Measurements from ENCODE around the gene MFSD2A. TPM values are rescaled to one million over a fixed set of nuclear protein-coding genes. Genes with fewer than 3 reads are reported as not detected.
"Not testable (repeated sequence)": the region's sequence is repeated elsewhere in the genome, so short reads cannot be mapped to it uniquely, and the experiment has no call there.

Gene MFSD2A
- total and polyA plus RNA-seq, 4 experiments from 2014 or later = 0.38 to 0.70 (median 0.43) TPM

DNA sequence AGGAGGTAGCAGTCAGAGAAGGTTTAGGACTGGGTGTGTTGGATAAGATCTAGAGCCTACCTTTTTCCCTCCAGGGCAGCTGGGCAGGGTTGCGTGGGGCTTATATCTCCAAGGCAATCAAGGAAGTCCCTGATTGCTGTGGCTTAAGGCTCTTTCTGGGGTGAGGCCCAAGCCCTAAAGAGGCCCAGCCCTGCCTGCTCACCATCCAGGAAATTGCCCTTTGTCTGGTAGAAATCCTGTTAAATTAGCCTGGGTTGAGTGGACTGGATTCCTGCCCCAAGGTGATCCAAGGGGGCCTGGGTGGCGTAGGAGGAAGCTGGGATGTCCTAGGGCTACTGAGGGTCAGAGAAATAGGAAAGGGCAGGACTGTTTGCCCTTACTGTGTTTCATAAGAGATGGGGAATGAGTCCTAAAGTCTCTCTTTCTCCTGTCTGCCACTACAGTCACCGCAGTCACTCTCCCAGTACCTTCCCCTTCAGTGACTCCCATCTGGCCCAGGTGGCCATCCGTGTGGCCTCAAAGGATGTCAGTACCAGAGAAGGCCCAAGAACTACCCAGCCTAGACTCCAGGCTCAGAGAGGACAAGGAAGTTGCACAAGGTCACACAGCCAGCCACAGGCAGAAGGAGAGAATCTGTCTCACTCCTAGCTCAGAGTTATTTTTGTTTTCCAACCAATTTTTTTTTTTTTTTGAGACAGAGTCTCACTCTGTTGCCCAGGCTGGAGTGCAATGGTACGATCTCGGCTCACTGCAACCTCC is 25.8 kb downstream of the MFSD2A start:
- peak overlapping the region in 1 of 7 donors; percentile 75 for H3K27ac Mint-ChIP-seq
- POLR2A ChIA-PET (ENCODE audit: partially characterized antibody) = no interaction called here
- CTCF ChIA-PET (ENCODE audit: partially characterized antibody) = interaction anchor here (1.7 to 3.7 kb wide), 2 partner anchors 8 to 61 kb away, joined by 4 to 14 read pairs; no protein-coding TSS in a partner anchor
- no peaks in the 10 kb centered on the region for H3K27me3 ChIP-seq (ENCODE audit: insufficient read depth, low read length)
- H3K4me1 Mint-ChIP-seq = peaks cover 0 to 1% (median 0%) of the 10 kb centered on the region in 4 donors
- H3K4me3 Mint-ChIP-seq = no peak overlapping the region
- H3K27me3 Mint-ChIP-seq = no peaks in the 10 kb centered on the region
- H3K9me3 ChIP-seq (ENCODE audit: control insufficient read depth in 1 of 2, low read length in 2 of 2) = no peaks in the 10 kb centered on the region
- no peaks in the 10 kb centered on the region for H3K4me1 ChIP-seq (ENCODE audit: insufficient read depth, low read length)
- no peaks in the 10 kb centered on the region for H3K36me3 Mint-ChIP-seq
- intact Hi-C loops (cut with micrococcal nuclease) = no loop called here
- no peak for DNase-seq
- H3K36me3 ChIP-seq (ENCODE audit: insufficient read depth, low read length) = no peaks in the 10 kb centered on the region
- no peak overlapping the region for H3K27ac ChIP-seq (ENCODE audit: low read depth, low read length)
- H3K4me3 ChIP-seq (ENCODE audit: low read length in 2 of 2) = no peak overlapping the region
- no peaks in the 10 kb centered on the region for H3K9me3 Mint-ChIP-seq

DNA sequence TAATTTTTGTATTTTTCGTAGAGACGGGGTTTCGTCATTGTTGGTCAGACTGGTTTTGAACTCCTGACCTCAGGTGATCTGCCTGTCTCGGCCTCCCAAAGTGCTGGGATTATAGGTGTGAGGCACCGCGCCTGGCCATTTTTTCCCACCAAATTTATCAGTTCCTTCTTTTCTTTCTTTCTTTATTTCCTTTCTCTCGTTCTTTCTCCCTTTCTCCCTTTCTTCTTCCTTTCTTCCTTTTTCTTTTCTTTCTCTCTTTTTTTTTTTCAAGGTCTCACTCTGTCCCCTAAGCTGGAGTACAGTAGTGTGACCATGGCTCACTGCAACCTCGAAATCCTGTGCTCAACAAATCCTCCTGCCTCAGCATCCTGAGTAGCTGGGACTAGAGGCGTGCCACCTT is 26.4 kb downstream of the MFSD2A start:
- POLR2A ChIA-PET (ENCODE audit: partially characterized antibody) = no interaction called here
- no peaks in the 10 kb centered on the region for H3K36me3 ChIP-seq (ENCODE audit: insufficient read depth, low read length)
- no peaks in the 10 kb centered on the region for H3K27me3 ChIP-seq (ENCODE audit: insufficient read depth, low read length)
- no peak overlapping the region for H3K27ac ChIP-seq (ENCODE audit: low read depth, low read length)
- H3K9me3 Mint-ChIP-seq = no peaks in the 10 kb centered on the region
- H3K4me3 Mint-ChIP-seq = no peak overlapping the region
- peak overlapping the region in 1 of 7 donors; percentile 60 for H3K27ac Mint-ChIP-seq
- peaks cover 0 to 1% (median 0%) of the 10 kb centered on the region in 4 donors for H3K4me1 Mint-ChIP-seq
- intact Hi-C loops (cut with micrococcal nuclease) = no loop called here
- H3K36me3 Mint-ChIP-seq = no peaks in the 10 kb centered on the region
- H3K27me3 Mint-ChIP-seq = no peaks in the 10 kb centered on the region
- no peaks in the 10 kb centered on the region for H3K9me3 ChIP-seq (ENCODE audit: control insufficient read depth in 1 of 2, low read length in 2 of 2)
- no peak for DNase-seq
- CTCF ChIA-PET (ENCODE audit: partially characterized antibody) = interaction anchor here (0.8 to 3.7 kb wide), 3 partner anchors 8 to 164 kb away, joined by 3 to 14 read pairs (median 4); no protein-coding TSS in a partner anchor
- H3K4me3 ChIP-seq (ENCODE audit: low read length in 2 of 2) = no peak overlapping the region
- no peaks in the 10 kb centered on the region for H3K4me1 ChIP-seq (ENCODE audit: insufficient read depth, low read length)

DNA sequence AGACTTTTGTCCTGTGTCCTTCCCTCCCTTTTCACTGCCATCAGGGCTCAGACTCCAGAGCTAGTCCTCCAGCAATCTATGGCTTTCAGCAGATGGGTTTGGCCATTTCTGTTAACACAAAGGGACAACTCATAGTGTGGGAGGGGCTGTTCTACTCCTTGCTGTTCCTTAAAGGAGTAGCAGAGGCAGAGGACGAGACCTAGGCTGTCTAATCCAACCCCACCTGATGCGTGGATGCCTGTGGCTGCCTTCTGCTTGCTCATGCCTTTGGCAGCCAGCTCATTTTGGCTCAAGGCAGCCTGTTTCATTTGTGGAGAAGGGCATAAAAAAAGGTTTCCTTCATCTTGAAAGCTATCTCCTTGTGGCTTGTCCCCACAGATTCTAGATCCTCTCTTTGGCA is 27.0 kb downstream of the MFSD2A start:
- Histone ChIP-seq H3K27me3 (ENCODE audit: insufficient read depth, low read length) (no peaks in the 10 kb centered on the region), H3K27ac (ENCODE audit: low read depth, low read length) (no peak overlapping the region), H3K4me3 (ENCODE audit: low read length in 2 of 2) (no peak overlapping the region), H3K9me3 (ENCODE audit: control insufficient read depth in 1 of 2, low read length in 2 of 2) (no peaks in the 10 kb centered on the region), H3K36me3 (ENCODE audit: insufficient read depth, low read length) (no peaks in the 10 kb centered on the region), H3K4me1 (ENCODE audit: insufficient read depth, low read length) (no peaks in the 10 kb centered on the region)
- Mint-ChIP-seq H3K4me3 (no peak overlapping the region), H3K36me3 (no peaks in the 10 kb centered on the region), H3K27ac (peak overlapping the region in 1 of 7 donors; percentile 60), H3K4me1 (peaks cover 0 to 1% (median 0%) of the 10 kb centered on the region in 4 donors), H3K27me3 (peaks cover 0 to 1% of the 10 kb centered on the region in 2 donors), H3K9me3 (no peaks in the 10 kb centered on the region)
- intact Hi-C loops (cut with micrococcal nuclease) = no loop called here
- no peak for DNase-seq
- CTCF ChIA-PET (ENCODE audit: partially characterized antibody) = interaction anchor here (0.8 to 3.7 kb wide), 3 partner anchors 9 to 164 kb away, joined by 3 to 14 read pairs (median 4); no protein-coding TSS in a partner anchor
- POLR2A ChIA-PET (ENCODE audit: partially characterized antibody) = no interaction called here

DNA sequence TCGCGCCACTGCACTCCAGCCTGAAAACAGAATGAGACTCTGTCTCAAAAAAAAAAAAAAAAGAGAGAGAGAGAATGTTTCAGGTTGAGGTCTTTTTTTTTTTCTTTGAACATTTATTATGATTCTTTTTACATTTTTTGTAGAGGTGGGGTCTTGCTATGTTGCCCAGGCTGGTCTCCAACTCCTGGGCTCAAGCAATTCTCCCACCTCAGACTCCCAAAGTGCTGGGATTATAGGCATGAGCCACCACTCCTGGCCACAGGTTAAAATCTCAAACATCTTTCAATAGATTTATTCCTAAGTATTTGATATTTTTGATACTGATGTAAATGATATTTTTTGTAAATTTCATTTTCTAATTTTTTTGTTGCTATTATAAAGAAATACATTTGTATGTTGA is 29.5 kb downstream of the MFSD2A start:
- POLR2A ChIA-PET (ENCODE audit: partially characterized antibody) = interaction anchor here (1.0 kb wide), 1 partner anchor 47 kb away, joined by 4 read pairs; no protein-coding TSS in a partner anchor
- CTCF ChIA-PET (ENCODE audit: partially characterized antibody) = interaction anchor here (2.0 kb wide), 1 partner anchor 10 kb away, joined by 8 read pairs; no protein-coding TSS in a partner anchor

DNA sequence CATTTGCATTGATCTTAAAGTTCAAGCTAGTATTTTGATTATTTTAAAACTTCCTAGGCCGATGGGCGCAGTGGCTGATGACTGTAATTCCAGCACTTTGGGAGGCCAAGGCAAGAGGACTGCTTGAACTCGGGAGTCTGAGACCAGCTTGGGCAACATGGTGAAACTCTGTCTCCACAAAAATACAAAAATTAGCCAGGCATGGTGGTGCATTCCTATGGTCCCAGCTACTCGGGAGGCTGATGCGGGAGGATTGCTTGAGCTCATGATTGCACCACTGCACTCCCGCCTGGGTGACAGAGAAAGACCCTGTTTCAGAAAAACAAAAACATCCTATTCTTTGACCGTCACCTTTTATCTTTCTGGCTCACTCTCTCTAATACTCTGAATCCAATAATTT is 30.0 kb downstream of the MFSD2A start:
- H3K4me1 ChIP-seq (ENCODE audit: insufficient read depth, low read length) = no peaks in the 10 kb centered on the region
- DNase-seq = no peak
- Mint-ChIP-seq H3K4me1 (peaks cover 0 to 1% (median 0%) of the 10 kb centered on the region in 4 donors), H3K9me3 (no peaks in the 10 kb centered on the region), H3K4me3 (no peak overlapping the region), H3K27me3 (peaks cover 0 to 1% of the 10 kb centered on the region in 2 donors), H3K27ac (no peak overlapping the region), H3K36me3 (no peaks in the 10 kb centered on the region)
- H3K9me3 ChIP-seq (ENCODE audit: control insufficient read depth in 1 of 2, low read length in 2 of 2) = no peaks in the 10 kb centered on the region
- POLR2A ChIA-PET (ENCODE audit: partially characterized antibody) = interaction anchor here (1.0 kb wide), 1 partner anchor 47 kb away, joined by 4 read pairs; no protein-coding TSS in a partner anchor
- no peaks in the 10 kb centered on the region for H3K36me3 ChIP-seq (ENCODE audit: insufficient read depth, low read length)
- no peak overlapping the region for H3K4me3 ChIP-seq (ENCODE audit: low read length in 2 of 2)
- intact Hi-C loops (cut with micrococcal nuclease) = no loop called here
- H3K27ac ChIP-seq (ENCODE audit: low read depth, low read length) = no peak overlapping the region
- H3K27me3 ChIP-seq (ENCODE audit: insufficient read depth, low read length) = no peaks in the 10 kb centered on the region
- CTCF ChIA-PET (ENCODE audit: partially characterized antibody) = interaction anchor here (2.0 kb wide), 1 partner anchor 11 kb away, joined by 8 read pairs; no protein-coding TSS in a partner anchor

More for the DNA sequence above, 29.5 kb downstream of the MFSD2A start:
- H3K4me3 ChIP-seq (ENCODE audit: low read length in 2 of 2); H3K36me3 Mint-ChIP-seq; H3K27me3 ChIP-seq (ENCODE audit: insufficient read depth, low read length); H3K9me3 ChIP-seq (ENCODE audit: control insufficient read depth in 1 of 2, low read length in 2 of 2); H3K27ac ChIP-seq (ENCODE audit: low read depth, low read length); H3K36me3 ChIP-seq (ENCODE audit: insufficient read depth, low read length); H3K9me3 Mint-ChIP-seq; DNase-seq; H3K27ac Mint-ChIP-seq; H3K4me3 Mint-ChIP-seq; intact Hi-C loops (cut with micrococcal nuclease); H3K4me1 Mint-ChIP-seq; H3K27me3 Mint-ChIP-seq; H3K4me1 ChIP-seq (ENCODE audit: insufficient read depth, low read length): not testable (repeated sequence)

DNA sequence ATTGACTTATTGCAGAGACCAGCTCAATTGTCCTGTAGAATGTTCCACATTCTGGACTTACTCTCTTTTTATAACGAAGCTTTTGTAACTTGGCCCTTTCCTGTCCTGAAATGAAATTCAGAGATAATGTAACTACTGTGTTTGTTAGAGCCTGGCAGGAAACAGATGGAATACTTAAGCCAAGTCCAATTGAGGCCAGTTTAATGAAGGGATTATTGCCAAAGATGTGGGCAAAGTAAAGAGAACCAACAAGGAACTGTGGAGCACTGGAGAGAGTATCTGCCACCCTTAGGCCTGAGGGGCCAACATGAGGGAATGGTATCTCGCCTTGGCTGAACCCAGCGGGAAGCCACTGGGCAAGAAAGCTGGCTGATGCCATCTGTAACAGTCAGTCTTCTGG is 32.9 kb downstream of the MFSD2A start:
- no peak for DNase-seq
- ChIA-PET CTCF (ENCODE audit: partially characterized antibody) (interaction anchor here (1.4 kb wide), 1 partner anchor 44 kb away, joined by 3 read pairs; no protein-coding TSS in a partner anchor), POLR2A (ENCODE audit: partially characterized antibody) (no interaction called here)
- H3K27me3 ChIP-seq (ENCODE audit: insufficient read depth, low read length) = no peaks in the 10 kb centered on the region
- H3K9me3 ChIP-seq (ENCODE audit: control insufficient read depth in 1 of 2, low read length in 2 of 2) = no peaks in the 10 kb centered on the region
- no peak overlapping the region for H3K4me3 ChIP-seq (ENCODE audit: low read length in 2 of 2)
- Mint-ChIP-seq H3K4me1 (no peaks in the 10 kb centered on the region), H3K4me3 (no peak overlapping the region), H3K9me3 (no peaks in the 10 kb centered on the region), H3K27me3 (peaks cover 0 to 1% of the 10 kb centered on the region in 2 donors), H3K27ac (no peak overlapping the region), H3K36me3 (no peaks in the 10 kb centered on the region)
- no peak overlapping the region for H3K27ac ChIP-seq (ENCODE audit: low read depth, low read length)
- H3K36me3 ChIP-seq (ENCODE audit: insufficient read depth, low read length) = no peaks in the 10 kb centered on the region
- H3K4me1 ChIP-seq (ENCODE audit: insufficient read depth, low read length) = no peaks in the 10 kb centered on the region
- intact Hi-C loops (cut with micrococcal nuclease) = no loop called here

DNA sequence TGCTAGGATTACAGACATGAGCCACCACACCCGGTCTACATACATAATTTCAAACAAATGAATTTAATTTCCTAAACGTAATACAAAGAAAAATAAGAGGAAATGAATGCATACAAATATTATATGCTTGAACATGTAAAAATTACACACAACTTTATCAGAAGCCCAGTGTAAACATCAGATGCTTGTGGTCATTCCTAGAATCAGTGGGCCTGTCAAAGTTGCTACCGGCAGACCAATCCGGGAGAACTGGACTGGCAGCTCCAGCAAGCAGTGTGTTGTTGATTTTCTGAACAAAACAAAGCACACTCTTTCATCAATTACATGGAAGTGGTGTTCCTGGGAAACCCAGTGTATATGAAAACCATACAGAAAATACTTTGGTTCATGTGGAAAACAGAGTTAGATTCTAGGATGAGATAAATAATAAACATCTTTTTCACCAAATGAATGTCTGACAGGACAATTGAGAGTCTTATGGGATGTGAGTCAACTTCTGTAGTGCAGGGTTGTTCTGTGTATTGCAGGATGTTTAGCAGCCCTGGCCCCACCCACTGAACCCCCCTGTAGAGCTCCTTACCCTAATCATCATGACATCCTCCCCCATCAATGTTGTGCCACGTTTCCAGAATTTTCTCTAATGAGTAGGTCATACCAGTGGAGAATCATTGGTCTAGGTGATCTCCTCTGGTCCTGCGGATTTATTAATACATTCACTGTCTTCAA is 33.8 kb downstream of the MFSD2A start:
- Mint-ChIP-seq H3K27ac (no peak overlapping the region), H3K9me3 (no peaks in the 10 kb centered on the region), H3K36me3 (no peaks in the 10 kb centered on the region), H3K4me3 (no peak overlapping the region), H3K4me1 (no peaks in the 10 kb centered on the region), H3K27me3 (peaks cover 0 to 1% of the 10 kb centered on the region in 2 donors)
- no peak for DNase-seq
- POLR2A ChIA-PET (ENCODE audit: partially characterized antibody) = no interaction called here
- intact Hi-C loops (cut with micrococcal nuclease) = no loop called here
- H3K4me1 ChIP-seq (ENCODE audit: insufficient read depth, low read length) = no peaks in the 10 kb centered on the region
- no peaks in the 10 kb centered on the region for H3K36me3 ChIP-seq (ENCODE audit: insufficient read depth, low read length)
- CTCF ChIA-PET (ENCODE audit: partially characterized antibody) = interaction anchor here (1.4 kb wide), 1 partner anchor 43 kb away, joined by 3 read pairs; no protein-coding TSS in a partner anchor
- no peak overlapping the region for H3K4me3 ChIP-seq (ENCODE audit: low read length in 2 of 2)
- H3K9me3 ChIP-seq (ENCODE audit: control insufficient read depth in 1 of 2, low read length in 2 of 2) = no peaks in the 10 kb centered on the region
- H3K27me3 ChIP-seq (ENCODE audit: insufficient read depth, low read length) = no peaks in the 10 kb centered on the region
- H3K27ac ChIP-seq (ENCODE audit: low read depth, low read length) = no peak overlapping the region
